Osteocyte (in vitro differentiated cells): ENCODE results near the gene PCF11. TPM values are rescaled to one million over a fixed set of nuclear protein-coding genes. Genes with fewer than 3 reads are reported as not detected.

ENCODE experiments used
- DNase-seq: peaks from one replicate; pipeline ENCODE4 v3.0.0; 2021; ENCODE audit warnings: mixed read lengths; ENCODE audit not compliant: unreplicated experiment; ENCODE audit errors: extremely low spot score
- H3K27ac Mint-ChIP-seq: one replicate; pipeline ENCODE4 v1.8.0; 2021; ENCODE audit warnings: mild to moderate bottlenecking, mixed read lengths; ENCODE audit not compliant: unreplicated experiment
- H3K27me3 Mint-ChIP-seq: one replicate; pipeline ENCODE4 v1.8.0; 2021; ENCODE audit warnings: mixed read lengths; ENCODE audit not compliant: unreplicated experiment
- H3K36me3 Mint-ChIP-seq: one replicate; pipeline ENCODE4 v1.8.0; 2021; ENCODE audit warnings: mixed read lengths; ENCODE audit not compliant: unreplicated experiment
- H3K4me1 Mint-ChIP-seq: one replicate; pipeline ENCODE4 v1.8.0; 2021; ENCODE audit warnings: mixed read lengths; ENCODE audit not compliant: unreplicated experiment
- H3K4me3 Mint-ChIP-seq: one replicate; pipeline ENCODE4 v1.8.0; 2021; ENCODE audit warnings: mild to moderate bottlenecking, moderate library complexity, mixed read lengths; ENCODE audit not compliant: unreplicated experiment
- H3K9me3 Mint-ChIP-seq: one replicate; pipeline ENCODE4 v1.8.0; 2021; ENCODE audit warnings: mixed read lengths; ENCODE audit not compliant: unreplicated experiment
- long read RNA-seq: library from polyadenylated mRNA; unstranded; transcript quantifications from one replicate; pipeline ENCODE4 v2.0.0, GENCODE V29; 2021
- total RNA-seq: library from RNA; stranded (reverse); gene quantifications from 2 replicates; pipeline ENCODE4 v1.2.1, GENCODE V29; 2021
- TF ChIP-seq, protein P1 (sequence below): fragments of 200-600 bp; sonication (generic); IDR thresholded peaks from 2 replicates; pipeline ENCODE4 v1.5.0; 2021; ENCODE audit warnings: antibody characterized with exemption, mild to moderate bottlenecking, moderate library complexity

The PCF11 gene, protein sequence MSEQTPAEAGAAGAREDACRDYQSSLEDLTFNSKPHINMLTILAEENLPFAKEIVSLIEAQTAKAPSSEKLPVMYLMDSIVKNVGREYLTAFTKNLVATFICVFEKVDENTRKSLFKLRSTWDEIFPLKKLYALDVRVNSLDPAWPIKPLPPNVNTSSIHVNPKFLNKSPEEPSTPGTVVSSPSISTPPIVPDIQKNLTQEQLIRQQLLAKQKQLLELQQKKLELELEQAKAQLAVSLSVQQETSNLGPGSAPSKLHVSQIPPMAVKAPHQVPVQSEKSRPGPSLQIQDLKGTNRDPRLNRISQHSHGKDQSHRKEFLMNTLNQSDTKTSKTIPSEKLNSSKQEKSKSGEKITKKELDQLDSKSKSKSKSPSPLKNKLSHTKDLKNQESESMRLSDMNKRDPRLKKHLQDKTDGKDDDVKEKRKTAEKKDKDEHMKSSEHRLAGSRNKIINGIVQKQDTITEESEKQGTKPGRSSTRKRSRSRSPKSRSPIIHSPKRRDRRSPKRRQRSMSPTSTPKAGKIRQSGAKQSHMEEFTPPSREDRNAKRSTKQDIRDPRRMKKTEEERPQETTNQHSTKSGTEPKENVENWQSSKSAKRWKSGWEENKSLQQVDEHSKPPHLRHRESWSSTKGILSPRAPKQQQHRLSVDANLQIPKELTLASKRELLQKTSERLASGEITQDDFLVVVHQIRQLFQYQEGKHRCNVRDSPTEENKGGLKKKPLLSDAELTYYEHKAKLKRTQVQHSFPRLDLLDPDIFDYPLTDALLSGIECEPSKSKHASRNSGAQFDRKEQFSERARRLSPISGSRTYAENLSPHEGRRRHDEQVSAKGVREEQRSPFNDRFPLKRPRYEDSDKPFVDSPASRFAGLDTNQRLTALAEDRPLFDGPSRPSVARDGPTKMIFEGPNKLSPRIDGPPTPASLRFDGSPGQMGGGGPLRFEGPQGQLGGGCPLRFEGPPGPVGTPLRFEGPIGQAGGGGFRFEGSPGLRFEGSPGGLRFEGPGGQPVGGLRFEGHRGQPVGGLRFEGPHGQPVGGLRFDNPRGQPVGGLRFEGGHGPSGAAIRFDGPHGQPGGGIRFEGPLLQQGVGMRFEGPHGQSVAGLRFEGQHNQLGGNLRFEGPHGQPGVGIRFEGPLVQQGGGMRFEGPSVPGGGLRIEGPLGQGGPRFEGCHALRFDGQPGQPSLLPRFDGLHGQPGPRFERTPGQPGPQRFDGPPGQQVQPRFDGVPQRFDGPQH (N-terminal part only)
- total RNA-seq = 56.0 and 66.6 TPM in 2 replicates
- long read RNA-seq, partial matches to known transcripts = 71 of 74 reads
- long read RNA-seq, other reads (novel, unspliced or antisense) = 2 of 74 reads

DNA sequence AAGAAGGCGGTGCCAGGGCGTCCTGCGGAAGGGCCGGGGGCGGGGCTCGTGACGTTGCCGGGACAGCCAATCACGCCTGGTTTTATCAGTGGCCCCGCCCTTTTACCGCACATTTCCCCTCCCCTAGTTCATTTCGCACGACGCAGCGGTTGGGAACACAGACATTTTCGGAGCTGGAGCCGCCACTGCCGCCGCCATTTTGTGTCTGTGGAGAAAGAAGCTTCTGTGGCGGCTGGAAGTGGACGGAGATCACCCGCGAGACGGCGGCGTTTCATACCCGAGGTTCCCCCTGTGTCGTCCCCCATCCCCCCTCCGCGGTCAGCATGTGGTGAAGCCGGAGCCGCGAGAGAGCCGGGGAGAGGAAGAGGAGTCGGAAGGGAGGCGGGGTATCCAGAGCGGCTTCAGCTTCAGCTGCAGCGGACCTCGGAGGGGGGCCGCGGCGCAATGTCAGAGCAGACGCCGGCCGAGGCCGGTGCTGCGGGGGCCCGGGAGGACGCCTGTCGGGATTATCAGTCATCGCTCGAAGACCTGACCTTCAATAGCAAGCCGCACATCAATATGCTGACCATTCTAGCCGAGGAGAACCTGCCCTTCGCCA, at the start of gene PCF11:
Gene PCF11 (plus strand): TSS at position 136 of the 598 bp plus-strand sequence. CDS start 309 bp downstream, at position 445.
- no peak for DNase-seq
- H3K27me3 Mint-ChIP-seq = no peaks in the 10 kb centered on the region
- peaks cover 34% of the 10 kb centered on the region for H3K4me1 Mint-ChIP-seq
- H3K36me3 Mint-ChIP-seq = peaks cover 20% of the 10 kb centered on the region
- TF ChIP-seq, protein P1, sequence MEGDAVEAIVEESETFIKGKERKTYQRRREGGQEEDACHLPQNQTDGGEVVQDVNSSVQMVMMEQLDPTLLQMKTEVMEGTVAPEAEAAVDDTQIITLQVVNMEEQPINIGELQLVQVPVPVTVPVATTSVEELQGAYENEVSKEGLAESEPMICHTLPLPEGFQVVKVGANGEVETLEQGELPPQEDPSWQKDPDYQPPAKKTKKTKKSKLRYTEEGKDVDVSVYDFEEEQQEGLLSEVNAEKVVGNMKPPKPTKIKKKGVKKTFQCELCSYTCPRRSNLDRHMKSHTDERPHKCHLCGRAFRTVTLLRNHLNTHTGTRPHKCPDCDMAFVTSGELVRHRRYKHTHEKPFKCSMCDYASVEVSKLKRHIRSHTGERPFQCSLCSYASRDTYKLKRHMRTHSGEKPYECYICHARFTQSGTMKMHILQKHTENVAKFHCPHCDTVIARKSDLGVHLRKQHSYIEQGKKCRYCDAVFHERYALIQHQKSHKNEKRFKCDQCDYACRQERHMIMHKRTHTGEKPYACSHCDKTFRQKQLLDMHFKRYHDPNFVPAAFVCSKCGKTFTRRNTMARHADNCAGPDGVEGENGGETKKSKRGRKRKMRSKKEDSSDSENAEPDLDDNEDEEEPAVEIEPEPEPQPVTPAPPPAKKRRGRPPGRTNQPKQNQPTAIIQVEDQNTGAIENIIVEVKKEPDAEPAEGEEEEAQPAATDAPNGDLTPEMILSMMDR = no peak
- no peaks in the 10 kb centered on the region for H3K9me3 Mint-ChIP-seq
- peak within 1 kb of the TSS; percentile 100 for H3K27ac Mint-ChIP-seq
- H3K4me3 Mint-ChIP-seq = peak within 1 kb of the TSS; percentile 99

DNA sequence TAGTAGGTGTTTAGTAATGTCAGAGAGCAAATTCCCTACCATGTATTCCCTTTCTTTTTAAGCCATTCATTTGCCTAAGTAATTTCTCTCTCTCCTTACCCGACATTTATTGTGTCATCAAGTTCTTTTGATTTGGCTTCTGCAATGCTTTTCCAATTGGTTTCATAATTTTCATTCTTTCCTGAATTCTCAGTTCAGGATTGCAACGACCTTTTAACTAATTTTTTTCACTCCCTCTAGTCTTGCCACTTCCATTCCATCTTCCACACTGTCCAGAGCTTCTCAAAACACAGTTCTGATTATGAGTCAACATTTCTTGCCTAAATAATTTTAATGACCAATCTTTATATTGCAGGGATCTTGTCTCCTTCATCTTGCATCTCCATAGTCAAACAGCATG, 44.0 kb upstream of the PCF11 start:
- TF ChIP-seq, protein P1 = no peak
- Mint-ChIP-seq H3K36me3 (no peaks in the 10 kb centered on the region), H3K9me3 (no peaks in the 10 kb centered on the region), H3K4me1 (no peaks in the 10 kb centered on the region), H3K4me3 (no peak overlapping the region), H3K27ac (no peak overlapping the region), H3K27me3 (peaks cover 3% of the 10 kb centered on the region)
- DNase-seq = no peak

DNA sequence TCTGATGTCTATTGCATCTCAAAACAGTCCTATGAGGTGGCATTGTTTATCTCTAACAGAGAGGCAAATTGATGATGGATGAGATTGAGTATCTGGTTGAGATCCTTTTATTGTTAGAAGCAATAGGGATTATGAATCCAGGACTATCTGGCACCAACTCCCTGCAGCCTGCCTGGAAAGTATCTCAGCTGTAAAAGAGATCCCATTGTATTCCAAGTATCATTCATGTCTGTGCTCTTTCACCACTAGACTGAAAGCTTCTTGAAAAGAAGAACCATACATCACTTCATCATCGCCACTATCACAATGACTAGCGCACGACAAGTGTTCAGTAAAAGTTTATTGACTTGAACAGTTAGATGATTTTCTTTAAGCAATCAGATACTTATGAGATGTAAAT, 41.9 kb upstream of the PCF11 start:
- no peaks in the 10 kb centered on the region for H3K36me3 Mint-ChIP-seq
- DNase-seq = no peak
- no peaks in the 10 kb centered on the region for H3K9me3 Mint-ChIP-seq
- TF ChIP-seq, protein P1 = no peak
- H3K27ac Mint-ChIP-seq = no peak overlapping the region
- H3K27me3 Mint-ChIP-seq = no peaks in the 10 kb centered on the region
- H3K4me3 Mint-ChIP-seq = no peak overlapping the region
- peaks cover 14% of the 10 kb centered on the region for H3K4me1 Mint-ChIP-seq

DNA sequence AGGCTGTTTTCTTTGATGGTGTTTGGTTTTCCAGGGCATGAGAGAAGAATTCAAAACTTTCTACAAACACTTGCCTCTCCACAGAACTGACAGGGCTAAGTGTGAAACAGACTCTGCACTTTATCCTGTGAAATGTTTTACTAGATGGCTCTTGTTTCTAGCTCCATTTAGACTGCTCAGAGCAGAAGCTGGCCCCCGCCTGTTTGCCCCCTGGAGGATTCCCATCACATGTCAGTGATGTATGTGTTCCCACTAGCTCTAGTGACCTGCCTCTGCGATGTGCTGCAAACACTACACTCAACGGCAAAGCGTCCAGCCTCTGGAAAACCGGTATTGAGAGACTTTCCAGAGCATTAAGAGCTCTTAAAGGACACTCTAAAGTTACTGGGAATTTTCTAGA, 41.4 kb upstream of the PCF11 start:
- Mint-ChIP-seq H3K4me3 (no peak overlapping the region), H3K36me3 (no peaks in the 10 kb centered on the region), H3K27ac (no peak overlapping the region), H3K9me3 (no peaks in the 10 kb centered on the region), H3K27me3 (no peaks in the 10 kb centered on the region), H3K4me1 (peaks cover 14% of the 10 kb centered on the region)
- TF ChIP-seq, protein P1 = no peak
- no peak for DNase-seq
